Activated CD8-positive, alpha-beta memory T cell treated with anti-CD3 and anti-CD28 coated beads, Interleukin-2, amount 50 U/mL, for 48 hours (primary cell): Measurements from ENCODE around the gene POLR1F.

ENCODE experiments used
- DNase-seq: peaks from one replicate; pipeline ENCODE4 v3.0.0-alpha.2; 2020

The POLR1F gene

DNA sequence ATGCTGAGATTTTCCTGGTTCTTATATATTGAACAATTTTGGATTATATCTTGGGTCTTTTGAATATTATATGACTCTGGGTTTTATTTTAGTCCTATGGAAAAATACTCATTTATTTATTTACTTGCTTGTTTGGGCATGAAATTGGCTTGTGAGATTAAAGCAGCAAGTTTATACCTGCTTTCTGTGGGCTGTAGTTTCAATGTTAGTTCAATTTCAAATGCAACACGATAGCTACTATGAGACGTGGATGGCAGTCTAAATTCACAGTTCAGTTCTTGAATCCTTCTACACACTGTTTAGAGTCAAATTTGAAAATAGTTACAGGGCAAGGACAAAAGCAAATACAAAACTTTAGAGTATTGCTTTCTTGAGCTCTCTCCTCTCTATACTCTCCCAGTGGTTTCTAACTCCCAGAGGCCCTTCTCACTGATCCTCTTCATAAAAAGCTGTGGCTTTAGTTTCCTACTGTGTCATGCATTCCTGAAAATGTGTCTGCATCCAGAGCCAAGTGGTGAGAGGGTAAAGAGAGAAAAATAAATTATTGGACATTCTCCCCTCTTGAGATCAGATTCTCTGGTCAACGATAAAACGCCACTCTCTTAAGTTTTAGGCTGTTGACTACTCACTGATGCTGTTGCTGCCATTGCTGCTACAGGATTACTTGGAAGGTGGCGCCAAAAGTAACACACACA, 34.4 kb downstream of the POLR1F start:
- DNase-seq = no peak

- no peak for DNase-seq
Observed at GRCh38 chr7:19670806-19671205, 38.0 kb downstream of the POLR1F start.

- no peak for DNase-seq
Observed at GRCh38 chr7:19665399-19666008, 43.3 kb downstream of the POLR1F start.

- DNase-seq = no peak
Observed at GRCh38 chr7:19663816-19664462, 44.9 kb downstream of the POLR1F start.

DNA sequence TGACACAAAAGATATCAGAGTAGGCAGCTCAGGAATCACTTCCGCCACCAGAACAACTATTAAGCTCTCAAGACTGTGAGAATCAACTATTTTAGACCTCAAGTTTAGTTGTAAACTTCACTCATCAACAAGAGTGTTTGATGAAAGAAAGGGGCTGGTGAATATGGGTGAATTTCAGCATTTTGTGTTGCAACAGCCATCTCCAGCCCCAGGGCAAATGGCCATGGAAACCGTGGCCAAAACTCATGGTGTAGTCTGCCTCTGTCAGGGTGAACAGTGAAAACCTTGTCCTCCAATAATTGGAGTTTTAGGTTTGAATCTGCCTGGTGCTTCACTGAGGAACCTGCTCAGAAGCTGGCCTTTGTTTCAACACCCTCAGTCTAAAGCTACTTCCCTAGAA, 60.0 kb downstream of the POLR1F start:
- no peak for DNase-seq
